SK-N-DZ (cell line): ENCODE results near the gene SPHK1.

Source experiments
- DNase-seq: peaks from one replicate; pipeline ENCODE4 v3.0.0-alpha.2; 2015; ENCODE audit warnings: low spot score

SPHK1 gene

DNA sequence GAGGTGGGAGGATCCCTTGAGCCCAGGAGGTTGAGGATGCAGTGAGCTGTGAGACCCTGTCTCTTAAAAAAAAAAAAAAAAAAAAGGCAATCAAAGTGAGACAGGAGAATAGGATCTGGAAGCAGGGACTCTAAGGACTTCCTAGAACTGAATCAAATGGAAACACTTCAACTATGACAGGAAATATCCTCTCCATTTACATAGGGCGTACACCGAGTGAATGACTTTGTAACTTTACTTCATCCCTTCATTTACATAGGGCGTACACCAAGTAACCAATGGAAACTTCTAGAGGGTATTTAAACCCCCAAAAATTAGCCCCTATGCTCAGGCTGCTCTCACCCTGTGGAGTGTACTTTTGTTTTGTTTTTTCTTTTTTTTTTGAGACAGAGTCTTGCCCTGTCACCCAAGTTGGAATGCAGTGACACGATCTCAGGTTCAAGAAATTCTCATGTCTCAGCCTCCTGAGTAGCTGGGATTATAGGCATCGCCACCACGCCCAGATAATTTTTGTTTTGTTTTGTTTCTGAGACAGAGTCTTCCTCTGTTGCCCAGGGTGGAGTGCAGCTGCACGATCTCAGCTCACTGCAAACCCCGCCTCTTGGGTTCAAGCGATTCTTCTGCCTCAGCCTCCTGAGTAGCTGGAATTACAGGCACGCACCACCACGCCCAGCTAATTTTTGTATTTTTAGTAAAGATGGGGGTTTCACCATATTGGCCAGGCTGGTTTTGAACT lies 21.1 kb upstream of the SPHK1 start:
- no peak for DNase-seq

DNA sequence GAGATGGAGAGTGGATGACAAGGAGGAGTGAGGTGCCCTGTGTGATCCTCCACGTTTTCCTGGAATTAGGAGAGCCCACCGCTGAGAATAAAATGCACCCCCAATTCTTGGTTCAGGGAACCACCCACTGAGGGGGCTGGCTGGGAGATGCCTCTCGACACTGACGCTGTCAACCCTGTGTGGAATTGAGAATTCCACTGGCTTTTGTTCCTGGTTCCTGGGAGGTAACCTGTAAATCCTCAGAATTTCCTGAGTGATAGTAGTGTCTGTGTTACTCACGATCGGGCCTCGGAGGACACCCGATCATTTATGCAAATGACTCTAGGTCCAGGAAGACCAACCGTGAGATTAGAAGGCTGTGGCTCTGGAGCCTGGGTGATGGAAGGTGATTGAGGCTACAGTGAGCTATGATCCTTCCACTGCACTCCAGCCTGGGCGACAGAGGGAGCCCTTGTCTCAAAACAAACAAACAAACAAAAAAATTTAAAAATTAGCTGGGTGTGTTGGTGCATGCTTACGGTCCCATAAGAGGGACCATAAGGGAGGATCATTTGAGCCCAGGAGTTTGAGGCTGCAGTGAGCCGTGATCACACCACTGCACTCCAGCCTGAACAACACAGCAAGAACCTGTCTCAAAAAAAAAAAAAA lies 19.0 kb upstream of the SPHK1 start:
- no peak for DNase-seq

DNA sequence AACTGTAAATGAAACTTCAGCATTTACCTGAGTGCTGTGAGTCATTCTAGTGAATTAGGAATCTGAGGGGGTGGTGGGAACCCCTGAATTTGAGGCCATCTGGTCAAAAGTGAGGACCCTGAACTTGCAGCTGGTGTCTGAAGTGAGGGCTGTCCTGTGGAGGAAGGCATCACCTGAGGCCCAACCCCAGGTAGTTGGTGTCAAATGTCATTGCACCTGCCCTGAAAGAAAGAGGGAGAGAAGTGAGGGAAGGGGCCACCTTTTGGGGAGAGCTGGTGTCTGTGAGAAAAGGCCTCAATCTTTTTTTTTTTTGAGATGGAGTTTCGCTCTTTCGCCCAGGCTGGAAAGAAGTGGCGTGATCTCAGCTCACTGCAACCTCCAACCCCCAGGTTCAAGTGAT lies 18.2 kb upstream of the SPHK1 start:
- DNase-seq: no peak

DNA sequence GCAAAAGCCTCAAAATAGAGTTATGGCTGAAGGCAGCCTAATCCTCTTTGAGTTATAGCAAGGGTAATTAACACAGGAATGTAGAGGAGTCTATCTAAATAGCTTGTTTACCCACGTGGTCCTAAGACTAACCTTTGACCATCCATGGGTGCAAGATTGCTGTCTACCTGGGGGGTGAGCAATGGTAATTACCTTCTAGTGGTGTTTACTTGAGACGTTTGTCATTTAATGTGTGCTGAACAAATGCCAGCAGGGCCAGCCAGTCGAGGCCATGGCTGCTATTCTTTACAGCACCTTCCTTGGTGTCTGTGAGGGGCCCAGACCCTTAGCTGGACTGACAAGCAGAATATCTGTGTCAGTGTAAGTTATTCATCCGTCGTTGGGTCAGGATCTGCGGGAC lies 16.8 kb upstream of the SPHK1 start:
- DNase-seq: no peak

DNA sequence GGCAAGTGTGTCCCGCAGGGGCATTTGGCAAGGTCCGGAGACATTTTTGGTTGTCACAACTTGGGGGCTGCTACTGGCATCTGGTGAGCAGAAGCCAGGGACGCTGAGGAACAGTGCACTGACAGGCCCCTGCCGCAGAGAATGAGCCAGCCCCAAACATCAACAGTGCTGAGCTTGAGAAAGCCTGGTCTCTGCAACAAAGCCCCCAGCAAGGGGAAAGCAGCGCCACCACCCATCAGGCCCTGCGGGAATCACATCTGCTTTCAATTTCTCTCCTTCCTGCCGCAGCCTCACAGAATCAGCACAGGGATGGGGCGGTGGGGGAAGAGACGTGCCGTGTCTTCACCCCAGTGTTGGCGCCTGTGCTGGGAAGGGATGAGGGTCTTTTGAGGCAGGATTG lies 15.9 kb upstream of the SPHK1 start:
- DNase-seq: peak; percentile 66

DNA sequence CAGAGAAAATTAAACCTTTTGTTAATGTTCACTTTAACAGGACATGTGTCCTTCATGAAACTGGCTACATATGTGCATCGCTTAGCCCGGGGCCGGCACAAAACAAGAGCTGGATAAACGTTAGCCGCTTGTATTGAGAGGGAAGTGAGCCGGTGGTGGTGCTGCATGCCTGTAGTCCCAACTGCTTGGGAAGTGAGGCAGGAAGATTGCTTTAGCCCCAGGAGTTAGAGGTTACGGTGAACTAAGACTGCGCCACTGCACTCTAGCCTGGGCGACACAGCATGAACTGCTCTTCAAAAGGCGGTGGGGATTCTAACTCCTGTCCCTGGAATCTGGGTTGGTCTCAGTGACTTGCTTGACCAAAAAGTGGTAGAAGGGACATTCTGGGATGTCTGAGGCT lies 15.0 kb upstream of the SPHK1 start:
- no peak for DNase-seq

DNA sequence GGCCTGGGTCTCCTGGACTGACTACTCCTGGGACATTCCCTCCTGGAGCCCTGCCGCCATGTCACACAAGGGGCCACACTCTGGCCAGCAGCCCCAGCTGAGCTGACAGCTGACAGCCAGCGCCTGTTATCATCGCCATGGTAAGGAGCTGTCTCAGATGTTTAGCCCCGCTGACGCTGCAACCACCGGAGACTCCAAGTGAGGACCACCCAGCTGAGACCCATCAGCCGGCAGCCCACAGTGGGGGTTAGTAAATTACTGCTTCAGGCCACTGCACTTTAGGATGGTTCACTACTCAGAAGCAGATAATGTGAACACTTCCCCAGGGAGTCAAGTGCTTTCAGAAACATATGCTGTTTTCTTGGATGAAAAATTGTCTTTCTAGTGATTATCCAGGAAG lies 14.6 kb upstream of the SPHK1 start:
- DNase-seq: no peak

DNA sequence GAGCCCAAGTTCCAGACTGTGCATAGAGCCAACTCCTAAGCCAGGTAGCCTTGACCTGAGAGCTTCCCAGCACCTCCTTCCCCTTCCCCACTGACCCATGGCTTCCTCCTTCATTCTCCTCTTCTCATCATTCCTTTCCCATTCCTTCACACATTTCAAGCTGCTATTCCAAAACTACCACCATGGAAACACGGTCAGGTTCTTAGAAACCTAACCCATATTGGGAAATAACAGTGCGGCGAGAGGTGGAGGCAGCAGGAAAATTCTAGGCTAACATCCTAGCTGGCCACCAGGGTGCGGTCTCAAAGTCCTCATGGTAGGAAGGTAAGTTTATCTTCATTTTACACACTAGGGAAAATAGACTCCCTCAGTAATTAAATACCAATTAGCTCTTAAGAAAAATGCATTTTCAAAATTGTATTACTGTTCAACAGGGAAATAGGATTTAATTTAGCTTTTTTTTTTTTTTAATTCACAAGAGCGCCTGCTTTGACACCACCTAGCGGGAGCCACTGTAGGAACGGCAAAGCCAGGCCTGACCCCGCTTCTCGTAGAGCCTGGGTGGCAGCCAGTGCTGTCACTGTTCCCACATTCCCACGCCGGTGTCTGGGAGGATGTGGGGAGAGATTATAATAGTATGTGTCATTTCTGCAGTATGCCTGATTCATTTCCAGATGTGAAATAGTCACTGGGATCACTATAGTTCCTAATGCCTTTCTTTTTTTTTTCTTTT lies 14.0 kb upstream of the SPHK1 start:
- peak; percentile 57 for DNase-seq

DNA sequence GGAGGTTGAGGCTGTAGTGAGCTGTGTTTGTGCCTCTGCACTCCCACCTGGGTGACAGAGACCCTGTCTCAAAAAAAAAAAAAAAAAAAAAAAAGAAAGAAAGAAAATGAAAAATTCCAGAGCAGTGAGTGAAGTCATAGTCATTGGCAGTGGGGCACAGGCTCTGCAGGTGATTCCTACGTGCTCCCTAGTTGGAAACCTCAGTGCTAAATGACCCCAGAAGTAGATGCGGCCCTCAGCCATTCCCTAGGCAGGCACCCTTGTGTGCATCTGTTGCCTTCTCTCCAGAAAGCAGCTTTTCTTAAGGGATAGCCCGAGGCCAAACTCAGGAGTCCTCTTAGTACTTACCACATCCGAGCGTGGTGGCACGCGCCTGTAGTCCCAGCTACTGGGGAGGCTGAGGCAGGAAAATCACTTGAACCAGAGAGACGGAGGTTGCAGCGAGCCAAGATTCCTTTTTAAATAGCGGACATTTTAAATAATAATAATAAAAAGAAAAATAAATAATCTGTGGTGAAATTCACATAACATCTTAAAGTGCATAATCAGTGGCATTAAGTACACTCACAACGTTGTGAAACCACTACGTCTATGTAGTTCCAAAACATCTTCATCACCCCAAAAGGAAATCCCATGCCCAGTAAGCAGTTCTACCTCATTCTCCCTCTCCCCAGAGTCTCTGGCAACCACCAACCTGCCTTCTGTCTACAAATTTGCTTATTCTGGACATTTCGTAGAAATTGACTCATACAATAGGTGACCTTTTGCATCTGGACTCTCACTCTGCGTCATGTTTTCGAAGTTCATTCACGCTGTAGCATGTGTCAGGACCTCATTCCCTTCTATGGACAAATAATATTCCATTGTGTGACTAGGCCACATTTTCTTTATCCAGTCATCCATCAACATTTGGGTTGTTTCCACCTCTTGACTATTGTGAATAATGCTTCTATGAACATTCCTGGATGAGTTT lies 12.5 kb upstream of the SPHK1 start:
- no peak for DNase-seq

DNA sequence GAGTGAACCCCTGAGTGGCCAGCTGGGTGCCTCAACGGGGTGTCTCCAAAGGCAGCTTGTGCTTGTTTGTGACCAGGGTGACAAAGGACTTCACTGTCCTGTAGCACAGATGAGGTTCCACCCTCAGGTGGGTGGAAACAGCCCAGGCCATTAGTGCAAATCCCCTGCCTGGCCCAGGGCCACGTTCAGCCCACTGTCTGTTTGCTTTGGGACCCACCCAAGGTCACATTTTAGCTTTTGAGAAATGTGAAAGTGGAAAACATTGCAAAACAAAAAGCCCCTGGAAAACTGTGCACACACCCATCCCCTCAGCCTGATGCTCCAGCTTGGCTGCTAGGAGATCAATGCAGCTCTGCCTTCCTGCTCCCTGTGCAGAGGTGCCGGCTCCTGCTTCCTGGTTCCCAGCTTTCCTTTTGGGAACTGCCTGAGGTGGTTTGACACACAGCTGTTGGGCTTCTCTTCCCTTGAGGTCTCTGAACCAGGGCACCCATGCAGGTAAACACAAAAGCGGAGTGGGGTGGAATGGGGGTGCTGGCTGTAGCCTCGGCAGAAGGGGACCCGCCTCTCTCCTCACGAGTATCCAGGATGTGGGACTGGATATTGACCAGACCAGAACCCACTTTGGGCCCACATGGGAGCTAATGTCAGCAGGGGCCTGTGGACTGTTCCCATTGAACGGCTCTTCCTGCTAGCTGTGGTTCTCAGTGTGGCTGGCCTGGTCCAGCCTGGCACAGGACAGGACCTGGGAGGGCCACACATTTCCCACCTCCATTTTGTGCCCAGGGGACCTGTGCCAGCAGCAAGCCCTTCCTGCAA lies 7.9 kb upstream of the SPHK1 start:
- no peak for DNase-seq

DNA sequence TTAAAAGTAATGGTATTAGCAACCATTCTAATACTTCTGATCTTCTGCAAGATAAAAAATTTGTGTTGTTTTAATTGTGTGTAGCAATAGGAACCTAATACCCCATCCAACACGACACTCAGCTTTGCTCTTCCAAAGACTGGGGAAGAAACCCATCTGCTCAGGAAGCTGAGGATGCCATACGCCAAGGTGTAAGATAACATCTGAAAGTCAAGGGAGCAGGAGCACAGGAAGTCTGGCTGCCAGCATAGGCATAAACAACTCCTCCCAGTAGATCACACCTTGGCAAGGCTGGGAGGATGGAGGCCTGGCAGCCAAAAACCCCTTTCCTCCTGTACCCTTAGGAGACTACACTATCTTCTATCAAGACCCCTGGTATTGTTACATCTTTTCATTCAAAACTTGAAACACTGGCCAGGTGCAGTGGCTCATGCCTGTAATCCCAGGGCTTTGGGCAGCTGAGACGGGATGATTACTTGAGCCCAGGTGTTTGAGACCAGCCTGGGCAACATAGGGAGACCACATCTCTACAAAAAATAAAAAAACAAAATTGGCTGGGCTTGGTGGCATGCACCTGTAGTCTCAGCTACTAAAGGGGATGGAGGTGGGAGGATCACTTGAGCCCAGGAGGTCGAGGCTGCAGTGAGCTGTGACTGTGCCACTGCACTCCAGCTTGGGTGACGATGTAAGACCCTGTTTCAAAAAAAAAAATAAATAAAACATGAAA lies 5.7 kb upstream of the SPHK1 start:
- DNase-seq: peak; percentile 57

DNA sequence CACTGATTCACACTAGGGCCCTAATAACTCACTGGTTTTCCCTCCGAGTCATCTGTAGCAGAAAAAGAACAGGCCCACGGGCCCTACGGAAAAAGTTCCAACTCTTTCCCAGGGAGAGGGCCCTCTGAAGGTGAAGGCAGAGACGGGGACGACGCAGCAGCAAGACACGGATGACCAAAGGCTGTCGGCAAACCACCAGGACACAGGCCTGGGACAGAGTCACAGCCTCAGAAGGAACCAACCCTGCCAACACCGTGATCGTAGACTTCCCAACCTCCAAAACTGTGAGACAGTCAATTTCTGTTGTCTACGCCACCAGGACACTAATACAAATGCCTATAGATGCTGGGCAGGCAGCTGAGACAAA lies 5.2 kb upstream of the SPHK1 start:
- no peak for DNase-seq

DNA sequence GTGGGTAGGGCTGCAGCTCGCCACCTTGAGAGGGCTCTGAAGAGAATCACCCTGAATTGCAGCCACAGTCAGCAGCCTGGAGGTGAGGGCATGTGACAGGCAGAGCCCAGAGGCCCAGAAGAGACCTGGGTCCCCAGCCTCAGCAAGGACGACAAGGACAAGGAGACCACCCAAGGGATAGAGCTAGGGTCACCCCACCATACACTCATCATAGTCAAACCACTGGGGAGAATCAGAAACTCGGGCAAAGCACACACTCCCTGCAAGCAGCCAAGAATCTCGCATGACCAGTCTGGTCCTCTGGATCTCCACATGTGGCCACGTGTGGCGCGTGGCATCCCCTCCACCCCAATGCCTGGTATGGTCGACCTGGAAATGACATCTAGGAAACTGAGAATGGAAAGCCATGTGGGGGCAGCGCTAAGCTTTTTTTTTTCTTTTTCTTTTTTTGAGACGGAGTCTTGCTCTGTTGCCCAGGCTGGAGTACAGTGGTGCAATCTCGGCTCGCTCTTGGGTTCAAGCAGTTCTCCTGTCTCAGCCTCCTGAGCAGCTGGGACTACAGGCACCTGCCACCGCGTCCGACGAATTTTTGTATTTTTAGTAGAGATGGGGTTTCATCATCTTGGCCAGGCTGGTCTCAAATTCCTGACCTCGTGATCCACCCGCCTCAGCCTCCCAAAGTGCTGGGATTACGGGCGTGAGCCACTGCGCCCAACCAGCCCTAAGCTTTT lies 4.6 kb upstream of the SPHK1 start:
- DNase-seq: no peak

DNA sequence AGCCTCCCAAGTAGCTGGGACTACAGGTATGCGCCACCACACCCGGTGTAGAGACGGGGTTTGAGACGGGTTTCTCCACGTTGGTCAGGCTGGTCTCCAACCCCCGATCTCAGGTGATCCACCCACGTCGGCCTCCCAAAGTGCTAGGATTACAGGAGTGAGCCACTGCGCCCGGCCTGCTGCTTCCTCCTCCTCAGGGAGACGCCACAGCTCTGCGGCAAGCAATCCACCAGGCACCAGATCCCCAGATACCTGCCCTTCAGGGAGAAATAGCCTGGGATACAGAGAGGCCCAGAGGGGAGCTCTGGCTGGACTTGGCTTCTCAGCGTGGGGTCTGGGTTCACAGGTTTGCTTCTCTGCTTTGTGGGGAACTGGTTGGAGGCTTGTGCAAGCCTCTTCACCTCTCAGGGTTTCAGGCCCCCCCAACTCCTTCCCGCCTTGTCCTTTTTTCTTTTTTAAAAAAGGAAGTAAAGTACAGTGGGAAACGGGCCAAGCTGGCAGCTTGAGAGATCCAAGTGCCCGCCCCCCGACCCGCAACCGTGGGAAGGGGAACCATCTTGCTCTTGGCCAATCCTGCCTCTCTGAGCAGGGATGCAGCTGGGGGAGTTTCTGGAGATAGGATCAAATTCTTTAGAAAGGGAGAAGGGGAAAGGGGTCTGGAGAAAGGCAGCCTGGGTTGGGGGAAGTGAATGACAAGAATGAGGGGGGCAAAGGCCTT lies 2.6 kb upstream of the SPHK1 start:
- no peak for DNase-seq

DNA sequence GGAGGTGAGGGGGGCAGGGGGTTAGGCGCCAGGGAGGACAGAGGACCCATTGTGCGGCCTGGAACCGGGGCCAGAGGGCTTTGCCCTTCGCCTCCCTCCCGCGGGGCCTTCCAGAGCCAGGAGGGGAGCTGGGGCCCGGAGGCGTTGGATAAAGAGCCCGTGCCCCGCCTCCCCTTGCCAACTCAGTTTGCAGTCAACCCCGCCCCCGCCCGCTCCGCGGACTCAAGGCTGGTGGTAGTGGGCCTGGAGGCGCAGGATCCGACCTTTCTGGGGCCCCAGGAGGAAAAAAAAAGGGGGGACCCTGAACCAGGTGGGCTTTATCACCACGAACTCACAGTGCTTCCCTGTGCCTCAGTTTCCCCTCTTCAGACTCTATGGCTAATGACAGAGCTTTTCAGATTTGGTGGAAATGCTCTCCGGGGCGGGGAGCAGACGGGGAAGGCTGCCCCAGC lies 2.0 kb upstream of the SPHK1 start:
- DNase-seq: no peak

DNA sequence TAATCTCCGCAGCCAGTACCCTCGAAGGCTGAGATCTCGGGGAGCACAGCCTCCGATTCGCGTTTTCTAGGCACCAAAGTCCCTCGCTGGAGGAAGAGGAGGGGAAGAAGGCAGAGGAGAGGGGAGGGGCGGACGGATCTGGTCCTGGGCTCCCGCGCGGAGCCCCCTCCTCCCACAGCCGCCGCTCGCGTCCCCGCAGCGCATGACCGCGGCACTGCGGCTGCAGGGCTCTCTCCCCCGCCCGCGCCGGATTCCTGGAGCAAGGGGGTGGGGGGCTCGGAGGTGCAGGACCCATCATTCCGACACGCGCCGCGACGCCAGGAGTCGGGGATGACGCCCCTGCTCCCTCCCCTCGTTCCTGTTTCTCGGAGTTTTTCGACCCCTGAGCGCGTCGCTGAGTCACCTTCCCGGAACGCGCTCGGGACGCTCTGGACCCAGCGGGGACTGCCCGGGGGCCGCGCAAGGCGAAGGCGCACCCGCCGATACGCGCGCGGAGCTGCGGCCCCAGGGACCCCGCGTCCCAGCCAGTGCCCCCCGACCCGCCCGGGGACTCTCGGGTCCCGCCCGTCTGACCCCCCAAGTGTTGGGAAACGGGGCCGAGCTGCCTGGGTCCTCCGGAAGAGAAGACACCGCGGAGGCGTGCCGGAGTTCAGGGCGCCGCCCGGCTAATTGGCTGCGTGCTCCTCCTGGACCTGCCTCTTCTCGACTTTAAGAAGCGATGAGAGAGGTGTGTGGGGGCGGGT lies 1.4 kb upstream of the SPHK1 start:
- DNase-seq: no peak

DNA sequence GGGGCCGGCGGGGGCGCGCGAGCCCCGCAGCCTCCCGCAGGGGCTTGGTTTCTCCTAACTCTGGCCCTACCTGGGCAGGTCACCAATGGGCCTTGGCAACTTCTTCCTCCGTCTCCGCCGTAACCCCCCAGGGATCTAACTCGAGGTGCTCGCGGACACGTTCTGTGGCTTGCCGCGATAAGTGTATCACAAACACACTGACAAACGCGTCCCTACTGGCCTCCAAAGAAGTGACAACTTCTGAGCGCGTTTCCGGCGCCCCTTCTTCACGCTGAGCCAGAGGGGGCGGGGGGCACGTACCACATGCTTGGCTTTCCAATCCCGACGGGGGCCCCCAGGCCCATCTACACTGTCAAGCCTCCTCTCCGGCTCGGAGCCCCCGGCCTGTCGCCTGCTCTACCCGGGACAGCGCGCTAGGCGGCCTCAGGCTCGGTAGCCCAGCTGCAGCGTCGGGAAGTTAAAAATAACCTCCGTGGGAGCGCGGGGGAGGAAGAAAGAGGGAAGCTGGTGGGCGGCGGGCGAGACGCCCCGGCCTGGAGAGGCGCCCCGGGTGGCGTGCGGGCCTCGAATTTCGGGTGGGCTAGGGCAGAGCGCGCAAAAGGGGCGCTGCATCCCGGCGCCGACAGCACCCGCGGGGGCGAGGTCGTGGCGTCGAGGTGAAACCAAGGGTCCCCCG lies 725 bp upstream of the SPHK1 start:
- DNase-seq: no peak
